Breast epithelium (tissue), 4 donors: ENCODE data around the gene GLI3. TPM values are rescaled to one million over a fixed set of nuclear protein-coding genes. Genes with fewer than 3 reads are reported as not detected.

Experiments
- DNase-seq, 2 donors: peaks; one replicate each; pipeline ENCODE4 v3.0.0-alpha.2; 2019; ENCODE audit warnings: low spot score in 2 of 2
- H3K27ac ChIP-seq, 2 donors: fragments of 200-600 bp; sonication (generic) in 1 of 2; one replicate each; pipeline ENCODE4 v1.5.1; 2016 to 2019; ENCODE audit warnings: mild to moderate bottlenecking in 1 of 2
- H3K27me3 ChIP-seq, 2 donors: fragments of 200-600 bp; sonication (generic) in 1 of 2; one replicate each; pipeline versions ENCODE4 v1.5.1 to v1.6.0; 2017 to 2019; ENCODE audit warnings: control low read depth in 1 of 2, mild to moderate bottlenecking in 1 of 2
- H3K36me3 ChIP-seq: fragments of 200-600 bp; one replicate; pipeline ENCODE4 v1.5.1; 2019
- H3K4me1 ChIP-seq, 2 donors: fragments of 200-600 bp; sonication (generic); one replicate each; pipeline ENCODE4 v1.5.1; 2016 to 2019; ENCODE audit warnings: control low read depth in 1 of 2
- H3K4me3 ChIP-seq, 3 donors: fragments of 200-600 bp; sonication (generic); 1 replicate in 2 of 3; 2 replicates in 1 of 3; pipeline ENCODE4 v1.5.1; 2016 to 2019; ENCODE audit warnings: mild to moderate bottlenecking in 3 of 3, moderate library complexity in 2 of 3
- H3K9me3 ChIP-seq, 2 donors: fragments of 200-600 bp; sonication (generic) in 1 of 2; one replicate each; pipeline ENCODE4 v1.5.1; 2016 to 2019; ENCODE audit warnings: control low read depth in 1 of 2
- POLR2A ChIP-seq: fragments of 450-650 bp; IDR thresholded peaks from one replicate; pipeline ENCODE4 v1.6.1; 2016; ENCODE audit warnings: antibody characterized with exemption, mild to moderate bottlenecking, moderate library complexity
- POLR2AphosphoS5 ChIP-seq, 3 donors: sonication (generic); formaldehyde crosslinking; IDR thresholded peaks; one replicate each; pipeline ENCODE4 v1.6.1; 2017; ENCODE audit warnings: antibody characterized with exemption in 3 of 3
- intact Hi-C: fragments of 100-400 bp; cut with DNase I; formaldehyde crosslinking; loops from one replicate; pipeline ENCODE4 v1.15.1; 2023; ENCODE audit warnings: low total_unique reads
- total RNA-seq, 3 donors: library from RNA; depleted of rRNA; stranded (reverse); fragments of >200 nt; gene quantifications; one replicate each; pipeline ENCODE4 v1.1.0, GENCODE V29; 2016
- TF ChIP-seq, protein P1 (sequence below), 3 donors: fragments of 450-650 bp; IDR thresholded peaks; one replicate each; pipeline ENCODE4 v1.5.1; 2016 to 2017; ENCODE audit warnings: antibody characterized with exemption in 3 of 3, mild to moderate bottlenecking in 3 of 3, moderate library complexity in 3 of 3

The GLI3 gene
- total RNA-seq, 3 donors from 2014 or later, result 10.2 to 29.9 (median 22.6) TPM

DNA sequence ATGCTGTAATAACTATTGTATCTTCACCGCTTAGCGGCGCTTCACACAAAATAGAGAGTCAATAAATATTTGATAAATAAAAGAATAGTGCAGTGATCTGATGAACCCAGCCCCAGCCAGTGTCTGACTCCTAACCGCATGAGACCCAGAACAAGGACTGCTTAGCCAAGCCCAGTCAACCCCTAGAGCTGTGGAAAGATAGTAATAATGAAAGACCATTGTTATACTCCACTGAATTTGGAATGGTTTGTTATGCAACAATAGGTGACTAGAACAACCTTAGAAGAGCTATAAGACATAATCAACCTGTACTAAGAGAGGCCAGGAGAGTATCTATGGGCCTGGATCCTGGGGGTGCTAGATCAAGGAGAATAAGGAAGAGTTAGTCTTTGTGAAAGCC, 303.6 kb downstream of the GLI3 start:
- no peak overlapping the region for H3K4me3 ChIP-seq
- H3K27ac ChIP-seq, result no peak overlapping the region
- no peaks in the 10 kb centered on the region for H3K9me3 ChIP-seq
- no peaks in the 10 kb centered on the region for H3K4me1 ChIP-seq
- no peaks in the 10 kb centered on the region for H3K36me3 ChIP-seq
- no peak for TF ChIP-seq POLR2AphosphoS5 (IDR thresholded peaks at IDR 0.05)
- TF ChIP-seq POLR2A, result no peak
- TF ChIP-seq, protein P1, sequence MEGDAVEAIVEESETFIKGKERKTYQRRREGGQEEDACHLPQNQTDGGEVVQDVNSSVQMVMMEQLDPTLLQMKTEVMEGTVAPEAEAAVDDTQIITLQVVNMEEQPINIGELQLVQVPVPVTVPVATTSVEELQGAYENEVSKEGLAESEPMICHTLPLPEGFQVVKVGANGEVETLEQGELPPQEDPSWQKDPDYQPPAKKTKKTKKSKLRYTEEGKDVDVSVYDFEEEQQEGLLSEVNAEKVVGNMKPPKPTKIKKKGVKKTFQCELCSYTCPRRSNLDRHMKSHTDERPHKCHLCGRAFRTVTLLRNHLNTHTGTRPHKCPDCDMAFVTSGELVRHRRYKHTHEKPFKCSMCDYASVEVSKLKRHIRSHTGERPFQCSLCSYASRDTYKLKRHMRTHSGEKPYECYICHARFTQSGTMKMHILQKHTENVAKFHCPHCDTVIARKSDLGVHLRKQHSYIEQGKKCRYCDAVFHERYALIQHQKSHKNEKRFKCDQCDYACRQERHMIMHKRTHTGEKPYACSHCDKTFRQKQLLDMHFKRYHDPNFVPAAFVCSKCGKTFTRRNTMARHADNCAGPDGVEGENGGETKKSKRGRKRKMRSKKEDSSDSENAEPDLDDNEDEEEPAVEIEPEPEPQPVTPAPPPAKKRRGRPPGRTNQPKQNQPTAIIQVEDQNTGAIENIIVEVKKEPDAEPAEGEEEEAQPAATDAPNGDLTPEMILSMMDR (IDR thresholded peaks at IDR 0.05), result no peak
- no peaks in the 10 kb centered on the region for H3K27me3 ChIP-seq
- intact Hi-C loops, result no loop called here
- no peak for DNase-seq

DNA sequence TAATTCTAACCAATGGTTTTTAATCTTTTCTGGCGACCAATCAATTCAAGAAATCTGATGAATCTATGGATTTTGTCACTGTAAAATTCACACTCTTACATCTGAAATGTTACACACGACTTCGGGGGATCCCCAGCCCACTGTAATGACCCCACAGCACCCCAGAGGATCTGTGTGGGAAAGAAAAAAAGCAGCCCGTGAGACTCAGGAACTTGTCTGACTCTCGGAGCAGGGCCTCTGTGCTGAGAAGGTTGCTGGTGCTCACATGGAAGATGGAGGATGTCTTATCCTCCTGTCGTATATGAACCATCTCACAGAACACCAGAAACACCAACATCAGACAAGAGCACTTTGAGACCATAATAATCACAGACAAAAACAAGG, 305.8 kb downstream of the GLI3 start:
- H3K27ac ChIP-seq, result no peak overlapping the region
- no peak for DNase-seq
- no peak overlapping the region for H3K4me3 ChIP-seq
- intact Hi-C loops, result no loop called here
- TF ChIP-seq POLR2A (no peak), POLR2AphosphoS5 (IDR thresholded peaks at IDR 0.05) (no peak)
- TF ChIP-seq, protein P1 (IDR thresholded peaks at IDR 0.05), result no peak
- H3K4me1 ChIP-seq, result no peaks in the 10 kb centered on the region
- no peaks in the 10 kb centered on the region for H3K36me3 ChIP-seq
- H3K27me3 ChIP-seq, result no peaks in the 10 kb centered on the region
- no peaks in the 10 kb centered on the region for H3K9me3 ChIP-seq

DNA sequence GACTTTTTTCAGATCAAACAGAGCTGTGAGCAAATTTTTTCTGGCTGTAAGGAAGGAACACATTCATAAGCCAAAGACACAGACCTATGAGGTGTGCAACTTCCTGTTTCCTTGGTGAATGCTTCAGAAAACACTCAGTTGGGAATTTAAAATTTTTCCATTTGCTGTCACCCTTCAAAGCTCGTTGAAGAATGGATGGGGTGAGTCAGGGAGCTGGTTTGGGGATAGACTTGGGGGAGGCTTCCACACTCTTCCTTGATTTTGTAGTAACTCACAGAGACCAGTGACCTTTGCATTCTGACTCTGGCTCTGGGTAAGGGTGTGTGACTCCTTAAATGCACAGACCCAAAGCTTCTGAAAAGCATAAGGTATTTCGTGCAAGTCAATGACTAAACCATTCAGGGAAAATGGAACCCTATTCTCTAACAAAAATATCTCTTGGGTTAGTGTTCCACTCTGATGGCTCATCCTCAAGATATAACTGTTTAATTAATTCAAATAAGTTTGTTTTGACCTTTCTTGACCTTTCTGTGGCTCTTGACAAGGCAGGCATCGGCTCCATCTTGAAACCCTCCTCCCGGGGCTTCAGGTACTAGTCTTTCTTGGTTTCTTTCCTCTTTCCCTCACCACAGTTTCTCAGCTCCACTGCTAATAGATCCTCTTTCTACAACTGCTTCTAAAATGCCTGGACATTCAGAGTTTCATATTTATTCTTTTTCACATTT, 306.3 kb downstream of the GLI3 start:
- no peak for DNase-seq
- TF ChIP-seq, protein P1 (IDR thresholded peaks at IDR 0.05), result no peak
- TF ChIP-seq POLR2A, result no peak
- no peaks in the 10 kb centered on the region for H3K27me3 ChIP-seq
- H3K9me3 ChIP-seq, result no peaks in the 10 kb centered on the region
- no peak overlapping the region for H3K27ac ChIP-seq
- intact Hi-C loops, result no loop called here
- no peaks in the 10 kb centered on the region for H3K4me1 ChIP-seq
- no peaks in the 10 kb centered on the region for H3K36me3 ChIP-seq
- H3K4me3 ChIP-seq, result no peak overlapping the region

DNA sequence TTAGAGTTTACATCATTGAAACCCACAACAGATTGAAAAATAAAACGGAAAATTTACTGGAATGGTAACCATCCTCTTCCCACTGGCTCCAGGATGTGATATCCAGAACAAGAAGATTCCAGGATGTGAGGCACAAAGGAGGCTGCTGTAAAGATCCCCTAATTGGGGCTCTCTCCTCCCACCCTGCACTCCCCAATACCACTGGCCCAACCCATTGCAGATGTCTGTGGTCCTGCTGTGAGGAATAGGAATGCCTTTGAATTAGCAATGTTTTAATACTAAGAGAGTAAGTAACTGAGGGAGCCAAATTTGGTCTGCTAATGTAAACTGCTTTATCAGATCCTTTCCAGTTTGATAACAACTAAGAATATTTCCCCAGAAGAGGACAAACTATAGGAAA, 308.2 kb downstream of the GLI3 start:
- intact Hi-C loops, result no loop called here
- Histone ChIP-seq H3K36me3 (no peaks in the 10 kb centered on the region), H3K9me3 (no peaks in the 10 kb centered on the region), H3K27me3 (no peaks in the 10 kb centered on the region), H3K4me3 (no peak overlapping the region), H3K4me1 (no peaks in the 10 kb centered on the region), H3K27ac (no peak overlapping the region)
- TF ChIP-seq, protein P1 (IDR thresholded peaks at IDR 0.05), result no peak
- TF ChIP-seq POLR2AphosphoS5 (IDR thresholded peaks at IDR 0.05) (no peak), POLR2A (no peak)
- no peak for DNase-seq

DNA sequence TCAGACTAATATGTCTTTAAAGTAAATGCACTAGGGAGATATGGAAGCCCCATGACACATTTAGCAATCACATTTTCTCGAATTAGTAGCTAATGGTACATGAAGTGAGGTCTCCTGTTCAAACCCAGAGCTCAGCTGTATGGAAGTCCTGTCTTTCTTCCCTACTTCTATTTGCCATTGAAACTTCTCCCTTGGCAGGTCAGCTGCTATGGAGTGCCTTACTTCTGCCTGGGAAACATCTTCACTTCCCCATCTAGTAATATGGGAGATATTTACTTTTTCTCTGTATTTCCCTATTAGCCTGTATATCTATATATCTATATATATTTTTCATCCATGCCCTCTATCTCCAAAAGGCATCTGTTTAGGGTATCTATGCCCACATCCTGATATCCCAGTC, 308.8 kb downstream of the GLI3 start:
- DNase-seq, result no peak
- TF ChIP-seq, protein P1 (IDR thresholded peaks at IDR 0.05), result no peak
- TF ChIP-seq POLR2A (no peak), POLR2AphosphoS5 (IDR thresholded peaks at IDR 0.05) (no peak)
- intact Hi-C loops, result no loop called here
- Histone ChIP-seq H3K9me3 (no peaks in the 10 kb centered on the region), H3K4me1 (no peaks in the 10 kb centered on the region), H3K4me3 (no peak overlapping the region), H3K27ac (no peak overlapping the region), H3K27me3 (no peaks in the 10 kb centered on the region), H3K36me3 (no peaks in the 10 kb centered on the region)
